ENCODE measurements around the gene CENPV.

CENPV gene

DNA sequence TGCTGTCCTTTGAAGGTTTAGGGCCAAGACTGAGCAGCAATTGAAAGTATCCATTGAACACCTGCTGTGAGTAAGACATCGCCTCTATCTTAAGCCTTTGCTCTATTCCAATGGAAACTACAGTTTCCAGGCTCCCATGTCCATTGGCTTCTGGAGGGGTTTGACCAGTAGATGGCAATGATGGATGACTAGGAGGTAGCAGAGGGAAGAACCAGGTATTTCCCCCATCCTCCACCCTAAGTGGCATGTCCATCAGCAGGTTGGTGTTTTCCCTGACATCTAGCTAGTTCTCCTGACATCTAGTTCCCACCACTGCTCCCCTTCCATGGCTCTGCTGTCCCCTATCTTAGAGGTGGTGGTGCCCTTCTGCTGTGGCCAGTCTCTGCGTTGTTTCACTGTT is 58.7 kb downstream of the CENPV start (continued):
- no peak for TF ChIP-seq OSR1 (CRISPR knock-in tag; IDR thresholded peaks at IDR 0.05)
- no peak for TF ChIP-seq GLIS3 (CRISPR knock-in tag; IDR thresholded peaks at IDR 0.05)
- no peak for TF ChIP-seq ZFP30 (CRISPR knock-in tag; IDR thresholded peaks at IDR 0.05)
- TF ChIP-seq, protein P1, sequence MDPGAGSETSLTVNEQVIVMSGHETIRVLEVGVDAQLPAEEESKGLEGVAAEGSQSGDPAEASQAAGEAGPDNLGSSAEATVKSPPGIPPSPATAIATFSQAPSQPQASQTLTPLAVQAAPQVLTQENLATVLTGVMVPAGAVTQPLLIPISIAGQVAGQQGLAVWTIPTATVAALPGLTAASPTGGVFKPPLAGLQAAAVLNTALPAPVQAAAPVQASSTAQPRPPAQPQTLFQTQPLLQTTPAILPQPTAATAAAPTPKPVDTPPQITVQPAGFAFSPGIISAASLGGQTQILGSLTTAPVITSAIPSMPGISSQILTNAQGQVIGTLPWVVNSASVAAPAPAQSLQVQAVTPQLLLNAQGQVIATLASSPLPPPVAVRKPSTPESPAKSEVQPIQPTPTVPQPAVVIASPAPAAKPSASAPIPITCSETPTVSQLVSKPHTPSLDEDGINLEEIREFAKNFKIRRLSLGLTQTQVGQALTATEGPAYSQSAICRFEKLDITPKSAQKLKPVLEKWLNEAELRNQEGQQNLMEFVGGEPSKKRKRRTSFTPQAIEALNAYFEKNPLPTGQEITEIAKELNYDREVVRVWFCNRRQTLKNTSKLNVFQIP (CRISPR knock-in tag; IDR thresholded peaks at IDR 0.05; ENCODE audit: borderline replicate concordance, low read depth): no peak
- TF ChIP-seq ZFP3 (CRISPR knock-in tag; IDR thresholded peaks at IDR 0.05): no peak
- TF ChIP-seq ZNF565 (CRISPR knock-in tag; conservative IDR thresholded peaks at IDR 0.05; ENCODE audit: low read depth): no peak
- TF ChIP-seq PPARA (CRISPR knock-in tag; IDR thresholded peaks at IDR 0.05; ENCODE audit: borderline replicate concordance): no peak

DNA sequence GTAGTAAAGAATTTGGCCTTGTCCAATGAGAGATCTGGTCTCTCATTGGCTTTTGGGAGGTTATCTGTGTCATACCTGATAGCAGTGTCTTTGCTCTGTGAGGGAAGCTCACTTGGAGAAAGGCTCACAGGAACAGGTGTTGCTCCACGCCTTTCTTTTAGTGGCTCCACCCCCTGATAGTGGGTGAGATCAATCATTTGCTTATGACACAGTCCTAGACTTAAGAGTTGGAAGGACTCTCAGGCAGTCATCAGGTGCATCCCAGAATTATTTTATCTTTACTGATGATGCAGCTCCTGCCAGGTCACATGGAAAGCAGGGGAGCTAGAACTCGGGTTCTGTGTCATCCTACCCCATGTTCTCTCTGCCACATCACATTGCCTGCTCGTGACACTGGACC is 59.3 kb downstream of the CENPV start:
- ATAC-seq: no peak
- TF ChIP-seq OSR1 (CRISPR knock-in tag; IDR thresholded peaks at IDR 0.05) (no peak), CSDC2 (CRISPR knock-in tag; IDR thresholded peaks at IDR 0.05) (no peak), ISL1 (CRISPR knock-in tag; IDR thresholded peaks at IDR 0.05) (no peak), TCF4 (CRISPR knock-in tag; IDR thresholded peaks at IDR 0.05; ENCODE audit: borderline replicate concordance) (no peak), ZC3H10 (CRISPR knock-in tag; IDR thresholded peaks at IDR 0.05) (no peak), PPARA (CRISPR knock-in tag; IDR thresholded peaks at IDR 0.05; ENCODE audit: borderline replicate concordance) (no peak), BACH2 (CRISPR knock-in tag; IDR thresholded peaks at IDR 0.05; ENCODE audit: borderline replicate concordance) (no peak), ZNF70 (CRISPR knock-in tag; IDR thresholded peaks at IDR 0.05) (no peak), ZNF565 (CRISPR knock-in tag; conservative IDR thresholded peaks at IDR 0.05; ENCODE audit: low read depth) (no peak), ZNF8 (CRISPR knock-in tag; IDR thresholded peaks at IDR 0.05) (no peak)
- TF ChIP-seq, protein P2, sequence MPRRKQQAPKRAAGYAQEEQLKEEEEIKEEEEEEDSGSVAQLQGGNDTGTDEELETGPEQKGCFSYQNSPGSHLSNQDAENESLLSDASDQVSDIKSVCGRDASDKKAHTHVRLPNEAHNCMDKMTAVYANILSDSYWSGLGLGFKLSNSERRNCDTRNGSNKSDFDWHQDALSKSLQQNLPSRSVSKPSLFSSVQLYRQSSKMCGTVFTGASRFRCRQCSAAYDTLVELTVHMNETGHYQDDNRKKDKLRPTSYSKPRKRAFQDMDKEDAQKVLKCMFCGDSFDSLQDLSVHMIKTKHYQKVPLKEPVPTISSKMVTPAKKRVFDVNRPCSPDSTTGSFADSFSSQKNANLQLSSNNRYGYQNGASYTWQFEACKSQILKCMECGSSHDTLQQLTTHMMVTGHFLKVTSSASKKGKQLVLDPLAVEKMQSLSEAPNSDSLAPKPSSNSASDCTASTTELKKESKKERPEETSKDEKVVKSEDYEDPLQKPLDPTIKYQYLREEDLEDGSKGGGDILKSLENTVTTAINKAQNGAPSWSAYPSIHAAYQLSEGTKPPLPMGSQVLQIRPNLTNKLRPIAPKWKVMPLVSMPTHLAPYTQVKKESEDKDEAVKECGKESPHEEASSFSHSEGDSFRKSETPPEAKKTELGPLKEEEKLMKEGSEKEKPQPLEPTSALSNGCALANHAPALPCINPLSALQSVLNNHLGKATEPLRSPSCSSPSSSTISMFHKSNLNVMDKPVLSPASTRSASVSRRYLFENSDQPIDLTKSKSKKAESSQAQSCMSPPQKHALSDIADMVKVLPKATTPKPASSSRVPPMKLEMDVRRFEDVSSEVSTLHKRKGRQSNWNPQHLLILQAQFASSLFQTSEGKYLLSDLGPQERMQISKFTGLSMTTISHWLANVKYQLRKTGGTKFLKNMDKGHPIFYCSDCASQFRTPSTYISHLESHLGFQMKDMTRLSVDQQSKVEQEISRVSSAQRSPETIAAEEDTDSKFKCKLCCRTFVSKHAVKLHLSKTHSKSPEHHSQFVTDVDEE (CRISPR knock-in tag; IDR thresholded peaks at IDR 0.05): no peak
- TF ChIP-seq, protein P3, sequence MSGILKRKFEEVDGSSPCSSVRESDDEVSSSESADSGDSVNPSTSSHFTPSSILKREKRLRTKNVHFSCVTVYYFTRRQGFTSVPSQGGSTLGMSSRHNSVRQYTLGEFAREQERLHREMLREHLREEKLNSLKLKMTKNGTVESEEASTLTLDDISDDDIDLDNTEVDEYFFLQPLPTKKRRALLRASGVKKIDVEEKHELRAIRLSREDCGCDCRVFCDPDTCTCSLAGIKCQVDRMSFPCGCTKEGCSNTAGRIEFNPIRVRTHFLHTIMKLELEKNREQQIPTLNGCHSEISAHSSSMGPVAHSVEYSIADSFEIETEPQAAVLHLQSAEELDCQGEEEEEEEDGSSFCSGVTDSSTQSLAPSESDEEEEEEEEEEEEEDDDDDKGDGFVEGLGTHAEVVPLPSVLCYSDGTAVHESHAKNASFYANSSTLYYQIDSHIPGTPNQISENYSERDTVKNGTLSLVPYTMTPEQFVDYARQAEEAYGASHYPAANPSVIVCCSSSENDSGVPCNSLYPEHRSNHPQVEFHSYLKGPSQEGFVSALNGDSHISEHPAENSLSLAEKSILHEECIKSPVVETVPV (CRISPR knock-in tag; IDR thresholded peaks at IDR 0.05): no peak
- TF ChIP-seq, protein P4, sequence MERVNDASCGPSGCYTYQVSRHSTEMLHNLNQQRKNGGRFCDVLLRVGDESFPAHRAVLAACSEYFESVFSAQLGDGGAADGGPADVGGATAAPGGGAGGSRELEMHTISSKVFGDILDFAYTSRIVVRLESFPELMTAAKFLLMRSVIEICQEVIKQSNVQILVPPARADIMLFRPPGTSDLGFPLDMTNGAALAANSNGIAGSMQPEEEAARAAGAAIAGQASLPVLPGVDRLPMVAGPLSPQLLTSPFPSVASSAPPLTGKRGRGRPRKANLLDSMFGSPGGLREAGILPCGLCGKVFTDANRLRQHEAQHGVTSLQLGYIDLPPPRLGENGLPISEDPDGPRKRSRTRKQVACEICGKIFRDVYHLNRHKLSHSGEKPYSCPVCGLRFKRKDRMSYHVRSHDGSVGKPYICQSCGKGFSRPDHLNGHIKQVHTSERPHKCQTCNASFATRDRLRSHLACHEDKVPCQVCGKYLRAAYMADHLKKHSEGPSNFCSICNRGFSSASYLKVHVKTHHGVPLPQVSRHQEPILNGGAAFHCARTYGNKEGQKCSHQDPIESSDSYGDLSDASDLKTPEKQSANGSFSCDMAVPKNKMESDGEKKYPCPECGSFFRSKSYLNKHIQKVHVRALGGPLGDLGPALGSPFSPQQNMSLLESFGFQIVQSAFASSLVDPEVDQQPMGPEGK (CRISPR knock-in tag; IDR thresholded peaks at IDR 0.05; ENCODE audit: borderline replicate concordance): no peak

All from SK-N-SH treated with all-trans-retinoic acid at 6 μM for 48 hours (cell line).